ENCODE results near the gene UPK3BL2. TPM values are rescaled to one million over a fixed set of nuclear protein-coding genes. Genes with fewer than 3 reads are reported as not detected.
"Not testable (repeated sequence)": the region's sequence is repeated elsewhere in the genome, so short reads cannot be mapped to it uniquely, and the experiment has no call there.

The UPK3BL2 gene, protein sequence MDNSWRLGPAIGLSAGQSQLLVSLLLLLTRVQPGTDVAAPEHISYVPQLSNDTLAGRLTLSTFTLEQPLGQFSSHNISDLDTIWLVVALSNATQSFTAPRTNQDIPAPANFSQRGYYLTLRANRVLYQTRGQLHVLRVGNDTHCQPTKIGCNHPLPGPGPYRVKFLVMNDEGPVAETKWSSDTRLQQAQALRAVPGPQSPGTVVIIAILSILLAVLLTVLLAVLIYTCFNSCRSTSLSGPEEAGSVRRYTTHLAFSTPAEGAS
- 7.7 TPM for total RNA-seq
- long read RNA-seq, partial matches to known transcripts = 5 of 6 reads
- long read RNA-seq, other reads (novel, unspliced or antisense) = 0 of 6 reads

DNA sequence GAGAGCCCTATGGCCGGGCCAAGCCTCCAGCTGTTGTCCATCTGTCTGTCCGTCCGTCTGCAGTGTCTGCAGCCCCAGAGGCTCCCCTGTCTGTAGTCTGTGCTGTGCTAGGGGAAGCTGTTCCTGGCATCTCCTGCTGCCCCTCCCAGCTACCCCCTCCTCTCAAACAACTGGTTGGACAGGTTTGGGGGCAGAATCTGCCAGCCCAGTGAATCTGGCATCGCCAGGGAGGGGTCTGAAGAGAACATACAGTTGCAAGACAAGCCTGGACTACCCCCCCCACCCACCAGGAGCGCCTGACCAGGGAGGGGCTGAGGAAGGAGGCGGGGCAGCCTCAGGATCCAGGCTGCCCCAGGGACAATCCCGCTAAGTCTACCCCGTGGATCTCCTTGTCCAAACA lies at the start of gene UPK3BL2:
Gene UPK3BL2 (minus strand): TSS at position 101 of the 400 bp plus-strand sequence. CDS start 60 bp downstream, at position 41.
- intact Hi-C loops (cut with DNase I); DNase-seq (ENCODE audit: low spot score): not testable (repeated sequence)

DNA sequence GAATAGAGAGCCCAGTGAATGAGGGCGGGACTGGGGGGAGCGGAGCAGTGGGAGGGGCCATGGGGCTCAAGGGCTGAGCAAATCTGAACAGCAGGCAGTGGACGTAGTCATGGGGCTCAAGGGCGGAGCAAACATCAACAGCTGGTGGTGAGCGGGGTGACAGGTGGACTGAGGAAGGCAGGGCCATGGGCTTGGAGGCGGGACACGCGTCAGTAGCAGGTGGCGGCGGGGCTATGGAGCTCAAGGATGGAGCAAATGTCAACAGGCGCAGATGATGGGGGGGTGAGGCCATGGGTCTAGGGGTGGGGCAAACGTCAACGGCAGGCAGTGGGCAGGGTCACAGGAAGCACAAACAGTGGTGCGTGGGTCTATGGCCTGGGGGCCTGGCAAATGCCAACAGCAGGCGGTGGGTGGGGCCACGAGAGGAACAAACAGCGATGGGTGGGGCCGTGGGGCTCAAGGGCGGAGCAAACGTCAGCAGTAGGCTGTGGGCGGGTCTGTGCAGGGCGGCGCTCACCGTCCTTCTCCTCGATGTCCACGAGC lies 49.1 kb upstream of the UPK3BL2 start:
- peak; percentile 77 for DNase-seq (ENCODE audit: low spot score)
- intact Hi-C loops (cut with DNase I) = not testable (repeated sequence)

DNA sequence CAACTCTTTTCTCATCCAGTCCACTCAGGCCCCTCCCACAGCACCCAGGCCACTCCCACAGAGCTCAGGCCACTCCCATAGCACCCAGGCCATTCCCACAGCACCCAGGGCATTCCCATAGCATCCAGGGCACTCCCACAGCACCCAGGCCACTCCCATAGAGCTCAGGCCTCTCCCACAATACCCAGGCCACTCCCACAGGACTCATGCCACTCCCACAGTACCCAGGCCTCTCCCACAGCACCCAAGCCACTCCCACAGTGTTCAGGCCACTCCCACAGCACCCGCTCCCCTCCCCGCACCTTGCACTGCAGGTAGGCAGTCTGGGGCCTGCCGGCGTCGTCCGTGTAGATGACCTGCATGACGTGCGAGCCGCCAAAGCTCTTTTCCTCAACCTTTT lies 46.4 kb upstream of the UPK3BL2 start:
- intact Hi-C loops (cut with DNase I); DNase-seq (ENCODE audit: low spot score): not testable (repeated sequence)

DNA sequence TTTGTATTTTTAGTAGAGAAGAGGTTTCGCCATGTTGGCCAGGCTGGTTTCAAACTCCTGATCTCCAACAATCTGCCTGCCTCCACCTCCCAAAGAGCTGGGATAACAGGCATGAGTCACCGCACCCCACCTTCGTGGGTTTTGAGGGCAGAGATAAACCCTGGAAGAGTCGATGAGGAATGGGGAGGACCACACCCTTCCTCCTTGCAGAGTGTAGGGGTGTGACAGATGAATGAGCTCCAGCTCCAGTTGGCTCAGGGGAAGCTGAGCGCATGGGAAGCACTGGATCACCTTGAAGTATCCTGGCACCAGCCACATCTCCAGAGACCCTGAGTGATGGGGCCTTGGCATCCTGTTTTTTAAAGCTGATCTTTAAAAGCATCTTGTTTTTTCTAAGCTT lies 40.0 kb upstream of the UPK3BL2 start:
- DNase-seq (ENCODE audit: low spot score); intact Hi-C loops (cut with DNase I): not testable (repeated sequence)

DNA sequence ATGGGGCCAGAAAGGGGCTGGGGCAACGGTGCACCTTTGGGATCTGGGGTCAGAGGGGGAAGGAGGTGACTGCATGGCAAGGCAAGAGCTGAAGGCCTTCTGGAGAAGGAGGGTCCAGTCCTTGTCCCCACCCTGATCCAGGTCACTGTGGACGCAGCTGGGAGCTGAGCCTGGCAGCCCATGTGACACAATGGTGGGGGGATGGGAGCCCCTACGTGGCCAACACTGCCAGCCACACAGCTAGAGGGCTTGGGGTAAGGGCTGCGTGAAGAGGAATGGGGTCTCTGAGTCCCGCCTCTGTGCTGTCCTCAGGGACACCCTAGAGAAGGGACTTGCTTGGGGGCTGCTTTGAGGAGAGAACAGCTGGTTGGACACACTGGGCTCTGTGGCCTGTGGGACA lies 38.2 kb upstream of the UPK3BL2 start:
- DNase-seq (ENCODE audit: low spot score); intact Hi-C loops (cut with DNase I): not testable (repeated sequence)

DNA sequence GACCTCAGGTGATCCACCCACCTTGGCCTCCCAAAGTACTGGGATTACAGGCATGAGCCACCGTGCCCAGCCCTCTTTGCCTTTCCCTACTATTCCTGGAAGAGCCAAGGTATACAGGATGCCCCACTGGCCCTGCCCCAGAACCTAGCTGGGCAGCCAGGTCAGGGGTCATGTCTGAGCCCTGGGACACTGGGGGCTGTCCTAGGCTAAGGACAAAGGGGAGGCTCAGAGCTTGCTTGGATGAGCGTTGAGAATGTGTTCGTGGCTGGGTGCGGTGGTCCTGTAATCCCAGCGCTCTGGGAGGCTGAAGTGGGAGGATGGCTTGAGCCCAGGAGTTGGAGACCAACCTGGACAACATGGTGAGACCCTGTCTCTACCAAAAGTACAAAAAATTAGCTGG lies 35.0 kb upstream of the UPK3BL2 start:
- peak; percentile 66 for DNase-seq (ENCODE audit: low spot score)

DNA sequence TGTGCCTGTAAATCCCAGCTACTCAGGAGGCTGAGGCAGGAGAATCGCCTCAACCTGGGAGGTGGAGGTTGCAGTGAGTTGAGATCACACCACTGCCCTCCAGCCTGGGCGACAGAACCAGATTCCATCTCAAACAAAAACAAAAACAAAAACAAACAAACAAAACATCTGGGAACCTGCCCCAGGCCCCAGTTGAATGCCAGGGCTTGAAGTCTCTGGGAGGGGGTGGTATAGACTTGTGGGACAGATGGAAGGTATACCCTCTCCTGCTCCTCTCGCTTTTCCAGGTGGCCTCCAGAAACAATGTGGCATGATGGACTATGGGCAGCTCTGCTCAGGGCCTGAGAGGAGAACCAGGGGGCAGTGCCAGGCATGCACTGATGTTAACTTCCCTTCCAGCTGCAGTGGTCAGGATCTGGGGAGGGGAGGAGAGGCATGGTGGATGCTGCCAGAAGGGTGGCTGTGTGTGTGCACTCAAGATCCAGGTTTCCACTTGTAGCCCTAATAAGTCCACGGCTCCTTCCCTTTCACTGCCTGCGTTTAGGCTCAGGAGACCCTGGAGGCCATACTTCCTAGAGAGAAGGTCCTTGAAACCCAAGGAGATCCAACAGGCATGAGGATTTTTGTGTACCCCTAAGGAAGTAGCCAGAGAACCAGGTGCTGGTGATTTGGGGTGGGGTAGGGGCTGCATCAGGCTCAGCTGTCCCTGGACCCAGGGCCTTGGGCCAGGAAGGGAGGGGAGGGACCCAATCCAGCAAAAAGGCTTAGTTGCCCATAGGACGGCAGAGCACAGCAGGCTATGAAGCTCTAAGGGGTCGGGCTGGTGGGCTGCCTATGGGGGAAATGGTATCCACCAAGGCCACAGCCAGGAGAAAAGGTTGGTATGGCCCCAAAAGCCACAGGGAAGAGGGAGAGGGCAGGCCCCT lies 34.1 kb upstream of the UPK3BL2 start:
- DNase-seq (ENCODE audit: low spot score) = peak; percentile 74
- intact Hi-C loops (cut with DNase I) = not testable (repeated sequence)

More for the DNA sequence above, 35.0 kb upstream of the UPK3BL2 start:
- intact Hi-C loops (cut with DNase I) = not testable (repeated sequence)

DNA sequence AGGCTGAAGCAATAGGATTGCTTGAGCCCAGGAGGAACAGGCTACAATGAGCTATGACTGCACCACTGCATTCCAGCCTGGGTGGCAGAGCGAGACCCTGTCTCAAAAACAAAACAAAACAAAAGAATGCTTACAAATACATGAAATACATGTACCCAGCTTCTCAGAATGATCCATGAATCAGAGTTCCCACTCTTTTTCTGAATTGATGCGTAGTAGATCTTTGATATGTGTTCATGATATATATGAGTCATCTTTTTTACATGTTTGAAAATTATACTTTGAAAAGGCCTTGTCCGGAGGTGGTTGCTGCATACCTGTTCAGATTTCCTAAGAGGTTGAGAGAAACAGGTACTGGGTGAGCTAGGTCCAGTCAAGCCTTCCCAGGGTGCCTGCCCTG lies 32.9 kb upstream of the UPK3BL2 start:
- DNase-seq (ENCODE audit: low spot score); intact Hi-C loops (cut with DNase I): not testable (repeated sequence)

DNA sequence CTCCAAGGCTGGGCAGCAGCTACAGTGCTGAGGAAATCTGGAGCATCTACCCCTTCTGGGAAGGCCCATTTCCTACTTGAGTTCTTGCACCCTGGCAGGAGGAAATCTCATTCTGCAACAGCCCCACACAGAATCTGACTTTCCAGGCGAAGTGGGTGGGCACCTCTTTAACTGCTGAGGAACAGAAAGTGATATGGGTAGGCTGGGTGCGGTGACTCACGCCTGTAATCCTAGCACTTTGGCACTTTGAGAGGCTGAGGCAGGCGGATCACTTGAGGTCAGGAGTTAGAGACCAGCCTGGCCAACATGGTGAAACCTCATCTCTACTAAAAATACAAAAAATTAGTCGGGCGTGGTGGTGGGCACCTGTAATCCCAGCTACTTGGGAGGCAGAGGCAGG lies 31.1 kb upstream of the UPK3BL2 start:
- DNase-seq (ENCODE audit: low spot score); intact Hi-C loops (cut with DNase I): not testable (repeated sequence)

DNA sequence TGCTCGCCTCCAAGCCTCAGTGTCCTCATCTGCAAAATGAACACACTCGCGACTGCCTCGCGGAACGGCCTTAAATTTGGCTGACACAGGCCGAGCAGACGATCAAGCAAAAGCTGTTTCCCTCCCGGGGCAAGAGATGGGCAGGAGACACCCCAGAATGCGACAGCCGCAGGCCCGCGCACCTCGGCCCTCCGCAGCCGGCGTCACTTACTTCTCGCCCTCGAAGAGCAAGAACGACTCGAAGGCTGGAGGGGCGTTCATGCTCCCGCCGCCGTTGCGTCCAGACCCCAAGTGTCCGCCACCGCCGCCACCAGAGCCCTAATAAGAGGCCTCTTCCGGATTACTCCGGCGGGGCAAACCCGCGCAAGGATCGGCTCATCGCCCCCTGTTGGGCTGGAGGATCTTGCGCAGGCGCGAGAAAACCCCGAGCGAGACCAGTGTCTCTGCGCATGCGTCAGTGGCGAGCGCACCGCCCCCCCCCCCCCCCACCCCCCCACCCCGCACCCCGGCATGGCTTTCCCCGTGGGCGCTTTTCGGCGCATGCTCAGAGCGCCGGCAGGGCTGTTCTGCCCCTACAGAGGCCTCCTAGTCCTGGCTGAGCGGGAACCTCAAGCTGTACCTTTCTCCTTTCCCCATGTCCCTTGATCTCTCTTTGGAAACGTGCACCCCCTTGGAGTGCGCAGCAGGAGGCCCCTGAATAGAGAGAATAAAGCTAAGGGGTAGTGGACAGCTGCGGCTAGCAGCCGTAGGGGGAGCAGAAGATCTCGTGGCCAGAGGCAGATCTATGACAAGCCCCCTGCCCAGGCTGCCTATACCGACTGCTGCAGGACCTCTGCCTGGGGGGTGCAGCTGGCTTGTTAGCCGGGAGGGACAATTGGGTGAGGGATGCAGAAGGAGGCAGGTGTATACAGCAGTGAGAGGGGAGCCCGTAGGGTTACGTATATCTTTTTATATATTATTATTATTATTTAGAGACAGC lies 29.1 kb upstream of the UPK3BL2 start, which contains the start of gene POLR2J3:
Gene POLR2J3 (minus strand): TSS at position 323 of the 979 bp plus-strand sequence. CDS start 62 bp downstream, at position 261.
- DNase-seq (ENCODE audit: low spot score) = peak; percentile 98
- intact Hi-C loops (cut with DNase I) = not testable (repeated sequence)

DNA sequence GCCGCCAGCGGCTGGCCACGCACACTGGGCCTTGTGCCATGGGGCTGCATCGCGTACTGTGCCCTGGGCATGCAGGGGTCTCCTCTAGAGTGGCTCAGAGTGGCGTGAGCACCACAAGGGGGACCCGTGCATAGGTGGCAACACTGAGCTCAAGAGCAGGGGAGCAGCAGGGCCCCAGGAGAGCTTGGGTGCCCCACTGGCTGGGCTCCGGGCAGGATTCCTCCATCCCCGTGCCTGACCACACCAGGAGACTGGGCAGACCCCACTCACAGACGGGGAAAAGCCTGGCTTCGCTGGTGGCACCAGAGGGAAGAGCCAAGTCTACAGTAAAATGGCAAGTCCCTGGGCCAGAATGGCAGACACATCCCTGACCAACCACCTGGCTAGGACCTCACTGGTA lies 25.1 kb upstream of the UPK3BL2 start:
- intact Hi-C loops (cut with DNase I); DNase-seq (ENCODE audit: low spot score): not testable (repeated sequence)

DNA sequence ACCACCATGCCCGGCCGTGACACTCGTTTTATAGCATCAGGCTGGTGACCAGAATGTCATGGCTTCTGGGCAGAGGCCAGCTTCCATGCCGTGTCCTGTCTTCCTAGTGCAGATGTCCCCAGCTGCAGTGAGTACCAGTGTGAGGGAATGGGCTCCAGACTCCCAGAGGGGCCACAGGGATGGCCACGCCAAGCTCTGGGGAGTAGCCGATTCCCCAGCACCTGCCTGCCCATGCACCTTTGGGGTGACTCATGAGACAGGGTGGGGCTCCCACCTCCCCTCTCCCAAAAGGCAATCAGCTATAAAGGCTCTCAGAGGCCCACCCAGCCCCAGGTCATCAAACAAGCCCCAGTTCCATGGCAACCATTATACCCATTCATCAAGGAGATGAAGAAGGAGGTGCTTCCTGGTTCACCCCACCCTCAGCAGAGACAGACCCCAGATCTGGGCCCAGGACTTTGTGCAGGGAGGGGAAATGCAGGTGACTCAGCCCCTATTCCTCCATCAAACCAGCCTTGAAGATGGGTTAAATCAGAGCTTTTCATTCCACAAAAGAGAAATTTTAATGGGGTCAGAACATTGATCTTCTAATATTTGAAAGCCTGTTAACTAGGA lies 7.4 kb upstream of the UPK3BL2 start, which contains the start of gene SPDYE2:
Gene SPDYE2 (plus strand): TSS at position 419 of the 615 bp plus-strand sequence. CDS start 2,030 bp downstream, outside the sequence.
- intact Hi-C loops (cut with DNase I); DNase-seq (ENCODE audit: low spot score): not testable (repeated sequence)

DNA sequence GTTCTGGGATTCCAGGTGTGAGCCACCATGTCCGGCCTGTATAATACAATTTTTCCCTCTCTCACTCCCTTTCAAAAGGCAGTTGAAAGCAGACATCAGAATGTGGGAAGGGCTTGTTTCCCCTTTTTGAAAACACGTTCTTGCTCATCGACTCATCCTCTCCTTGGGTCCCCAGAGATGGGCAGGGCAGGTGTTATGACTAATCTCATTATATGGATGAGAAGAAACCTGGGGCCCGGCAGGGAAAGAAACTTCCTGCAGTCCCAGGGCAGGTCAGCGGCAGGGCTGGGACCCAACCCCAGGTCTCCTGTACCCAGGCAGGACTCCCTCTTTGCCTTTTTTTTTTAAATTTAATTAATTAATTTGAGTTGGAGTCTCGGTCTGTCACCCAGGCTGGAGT lies 2.9 kb upstream of the UPK3BL2 start:
- intact Hi-C loops (cut with DNase I); DNase-seq (ENCODE audit: low spot score): not testable (repeated sequence)

DNA sequence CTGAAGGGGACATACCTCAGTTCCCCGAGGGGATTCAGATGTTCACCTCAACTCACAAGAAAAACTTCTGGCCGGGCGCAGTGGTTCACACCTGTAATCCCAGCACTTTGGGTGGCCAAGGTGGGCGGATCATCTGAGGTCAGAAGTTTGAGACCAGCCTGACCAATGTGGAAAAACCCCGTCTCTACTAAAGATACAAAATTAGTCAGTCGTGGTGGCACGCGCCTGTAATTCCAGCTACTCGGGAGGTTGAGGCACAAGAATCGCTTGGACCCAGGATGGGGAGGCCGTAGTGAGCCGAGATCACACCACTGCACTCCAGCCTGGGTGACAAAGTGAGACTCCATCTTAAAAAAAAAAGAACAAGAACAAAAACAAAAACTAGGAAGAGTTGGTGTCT lies 1.8 kb upstream of the UPK3BL2 start:
- intact Hi-C loops (cut with DNase I); DNase-seq (ENCODE audit: low spot score): not testable (repeated sequence)

DNA sequence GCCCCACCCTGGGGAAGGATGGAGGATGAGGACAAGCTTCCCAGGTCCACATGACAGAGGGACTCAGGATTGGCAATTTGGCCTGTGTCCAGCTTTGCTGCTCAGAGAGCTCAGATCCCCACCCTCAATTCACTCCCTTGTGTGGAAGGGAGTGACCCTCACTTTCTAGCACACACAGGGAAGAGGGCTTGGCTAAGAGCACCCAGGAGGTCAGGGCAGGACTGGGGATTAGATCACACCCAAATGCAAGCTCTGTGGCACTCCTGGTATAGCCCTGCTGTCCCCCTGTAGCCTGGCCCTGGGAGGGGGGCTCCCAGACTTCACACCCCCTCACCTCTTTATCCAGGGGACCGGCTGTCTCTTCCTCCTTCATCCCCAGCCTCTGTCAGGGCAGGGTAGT lies 876 bp upstream of the UPK3BL2 start:
- DNase-seq (ENCODE audit: low spot score); intact Hi-C loops (cut with DNase I): not testable (repeated sequence)

DNA sequence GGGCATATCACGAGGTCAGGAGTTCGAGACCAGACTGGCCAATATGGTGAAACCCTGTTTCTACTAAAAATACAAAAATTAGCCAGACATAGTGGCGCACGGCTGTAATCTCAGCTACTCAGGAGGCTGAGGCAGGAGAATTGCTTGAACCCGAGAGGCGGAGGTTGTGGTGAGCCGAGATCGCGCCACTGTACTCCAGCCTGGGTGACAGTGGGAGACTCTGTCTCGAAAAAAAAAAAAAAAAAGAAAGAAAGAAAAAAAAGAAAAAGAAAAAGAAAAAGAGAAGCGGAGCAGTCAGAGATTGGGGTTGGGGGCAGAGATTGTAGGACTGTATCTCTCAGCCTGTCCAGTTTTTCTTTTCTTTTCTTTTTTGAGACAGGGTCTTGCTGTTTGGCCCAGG lies 725 bp downstream of the UPK3BL2 start:
- DNase-seq (ENCODE audit: low spot score) = peak; percentile 65
- intact Hi-C loops (cut with DNase I) = not testable (repeated sequence)

DNA sequence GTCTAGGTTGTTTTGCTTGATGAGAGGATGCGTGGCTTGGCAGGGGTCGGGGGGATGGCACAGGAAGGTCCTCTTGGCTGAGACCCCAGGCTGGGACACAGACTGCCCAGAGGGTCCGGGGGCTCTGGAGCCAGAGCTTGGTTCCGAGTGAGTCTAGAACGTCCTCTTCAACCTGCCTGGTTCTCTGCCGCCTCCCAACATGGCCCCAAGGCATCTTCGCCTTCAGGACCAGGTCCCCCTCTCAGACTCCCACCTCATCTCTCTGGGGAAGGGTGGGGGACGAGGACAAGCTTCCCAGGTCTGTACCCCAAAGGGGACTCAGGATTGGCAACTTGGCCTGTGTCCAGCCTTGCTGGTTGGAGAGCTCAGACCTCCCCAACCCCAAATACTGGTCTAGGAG lies 1.4 kb downstream of the UPK3BL2 start:
- DNase-seq (ENCODE audit: low spot score) = peak; percentile 60
- intact Hi-C loops (cut with DNase I) = not testable (repeated sequence)

DNA sequence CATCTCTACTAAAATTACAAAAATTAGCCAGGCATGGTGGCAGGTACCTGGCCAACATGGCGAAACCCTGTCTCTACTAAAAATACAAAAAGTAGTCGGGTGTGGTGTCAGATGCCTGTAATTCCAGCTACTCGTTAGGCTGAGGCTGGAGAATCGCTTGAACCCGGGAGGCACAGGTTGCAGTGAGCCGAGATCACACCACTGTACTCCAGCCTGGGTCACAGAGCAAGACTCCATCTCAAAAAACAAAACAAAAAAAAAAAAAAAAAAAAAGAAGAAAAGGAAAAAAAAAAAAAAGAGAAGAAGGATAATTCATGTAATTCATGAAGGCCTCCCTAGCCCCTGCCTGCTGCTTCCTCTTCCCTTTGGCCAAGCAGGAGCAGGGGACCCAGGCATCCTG lies 2.9 kb downstream of the UPK3BL2 start:
- intact Hi-C loops (cut with DNase I) = not testable (repeated sequence)
- peak; percentile 46 for DNase-seq (ENCODE audit: low spot score)

All from cardiac septum (tissue), 1 donor.